Coronary artery (tissue), 2 donors: ENCODE data around the gene PPT2.

Experiments used
- DNase-seq: peaks from one replicate; pipeline ENCODE4 v3.0.0-alpha.2; 2017; ENCODE audit warnings: low spot score
- H3K27ac ChIP-seq, 2 donors: fragments of 200-600 bp; sonication (generic); one replicate each; pipeline ENCODE4 v1.5.1; 2016 to 2019
- H3K4me3 ChIP-seq: fragments of 200-600 bp; sonication (generic); 2 replicates; pipeline ENCODE4 v1.5.1; 2016; ENCODE audit warnings: mild to moderate bottlenecking, moderate library complexity
- CTCF ChIP-seq: fragments of 200-600 bp; sonication (generic); IDR thresholded peaks from one replicate; pipeline ENCODE4 v1.5.1; 2019; ENCODE audit warnings: antibody characterized with exemption

Gene PPT2

GRCh38 chr6:32187009-32187709 is 33.2 kb downstream of the PPT2 start:
- TF ChIP-seq CTCF, result no peak
- peak overlapping the region; percentile 61 to 98 for H3K27ac ChIP-seq
- DNase-seq, result peak; percentile 71
- H3K4me3 ChIP-seq, result no peak overlapping the region

GRCh38 chr6:32187725-32188380 is 33.9 kb downstream of the PPT2 start:
- DNase-seq, result peak; percentile 70

GRCh38 chr6:32188381-32189068 is 34.6 kb downstream of the PPT2 start:
- H3K4me3 ChIP-seq, result peak overlapping the region; percentile 93
- DNase-seq, result peak; percentile 71
- TF ChIP-seq CTCF, result no peak
- H3K27ac ChIP-seq, result peak overlapping the region; percentile 98

More at GRCh38 chr6:32187725-32188380, 33.9 kb downstream of the PPT2 start:
- Histone ChIP-seq H3K4me3 (peak overlapping the region; percentile 93), H3K27ac (peak overlapping the region; percentile 98)

GRCh38 chr6:32189069-32189741 is 35.3 kb downstream of the PPT2 start:
- no peak for TF ChIP-seq CTCF
- DNase-seq, result peak; percentile 71
- H3K4me3 ChIP-seq, result peak overlapping the region; percentile 93
- H3K27ac ChIP-seq, result peak overlapping the region; percentile 98

GRCh38 chr6:32189742-32190053 is 35.8 kb downstream of the PPT2 start:
- DNase-seq, result no peak
- Histone ChIP-seq H3K27ac (peak overlapping the region; percentile 98), H3K4me3 (peak overlapping the region; percentile 93)
- no peak for TF ChIP-seq CTCF

- no peak for TF ChIP-seq CTCF
- peak within 1 kb of the TSS; percentile 98 for H3K27ac ChIP-seq
- DNase-seq, result peak; percentile 96
- peak within 1 kb of the TSS; percentile 93 for H3K4me3 ChIP-seq
Measured at GRCh38 chr6:32190054-32190851, 36.3 kb downstream of the PPT2 start, which contains the start of gene PBX2. TSS of gene PBX2 (minus strand) at chr6:32190202. CDS start at chr6:32189915, 287 bp downstream.
